DND-41 (cell line): ENCODE measurements around the gene STIMATE.

Source experiments
- EZH2 ChIP-seq: IDR thresholded peaks from 3 replicates; pipeline ENCODE4 v1.6.1; 2012; ENCODE audit warnings: borderline replicate concordance, low read depth, mild to moderate bottlenecking, moderate library complexity, low read length, inconsistent platforms; ENCODE audit not compliant: severe bottlenecking
- TF ChIP-seq, protein P1 (sequence below): IDR thresholded peaks from 2 replicates; pipeline ENCODE4 v1.5.1; 2012; ENCODE audit warnings: borderline replicate concordance, low read length, moderate library complexity, mild to moderate bottlenecking; ENCODE audit not compliant: poor library complexity, severe bottlenecking; ENCODE audit errors: extremely low read depth

DNA sequence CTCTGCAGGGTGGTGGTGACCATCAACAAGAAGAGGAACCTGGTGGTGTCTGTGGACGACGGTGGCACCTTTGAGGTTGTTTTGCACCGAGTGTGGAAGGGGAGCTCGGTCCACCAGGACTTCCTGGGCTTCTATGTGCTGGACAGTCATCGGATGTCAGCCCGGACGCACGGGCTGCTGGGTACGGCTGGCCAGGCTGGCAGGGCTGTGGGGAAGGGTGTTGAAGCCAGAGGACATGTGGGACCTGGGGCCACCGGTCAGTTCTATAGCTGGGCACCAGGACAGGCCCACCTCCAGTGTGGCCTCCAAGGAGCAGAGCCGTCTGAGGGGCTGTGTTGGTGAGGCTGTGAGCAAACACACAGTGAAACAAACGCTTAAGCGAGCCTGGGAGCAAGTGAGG, 106.6 kb downstream of the STIMATE start:
- TF ChIP-seq, protein P1, sequence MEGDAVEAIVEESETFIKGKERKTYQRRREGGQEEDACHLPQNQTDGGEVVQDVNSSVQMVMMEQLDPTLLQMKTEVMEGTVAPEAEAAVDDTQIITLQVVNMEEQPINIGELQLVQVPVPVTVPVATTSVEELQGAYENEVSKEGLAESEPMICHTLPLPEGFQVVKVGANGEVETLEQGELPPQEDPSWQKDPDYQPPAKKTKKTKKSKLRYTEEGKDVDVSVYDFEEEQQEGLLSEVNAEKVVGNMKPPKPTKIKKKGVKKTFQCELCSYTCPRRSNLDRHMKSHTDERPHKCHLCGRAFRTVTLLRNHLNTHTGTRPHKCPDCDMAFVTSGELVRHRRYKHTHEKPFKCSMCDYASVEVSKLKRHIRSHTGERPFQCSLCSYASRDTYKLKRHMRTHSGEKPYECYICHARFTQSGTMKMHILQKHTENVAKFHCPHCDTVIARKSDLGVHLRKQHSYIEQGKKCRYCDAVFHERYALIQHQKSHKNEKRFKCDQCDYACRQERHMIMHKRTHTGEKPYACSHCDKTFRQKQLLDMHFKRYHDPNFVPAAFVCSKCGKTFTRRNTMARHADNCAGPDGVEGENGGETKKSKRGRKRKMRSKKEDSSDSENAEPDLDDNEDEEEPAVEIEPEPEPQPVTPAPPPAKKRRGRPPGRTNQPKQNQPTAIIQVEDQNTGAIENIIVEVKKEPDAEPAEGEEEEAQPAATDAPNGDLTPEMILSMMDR, result no peak
- TF ChIP-seq EZH2, result no peak
